HuH-7 (cell line): ENCODE results near the gene EXOC3.
A peak's percentile ranks its signal among the peaks of the same experiment; 100 is the strongest.
"Not testable (repeated sequence)": the region's sequence is repeated elsewhere in the genome, so short reads cannot be mapped to it uniquely, and the experiment has no call there.

Experiments used
- DNase-seq: peaks from one replicate; pipeline ENCODE4 v3.0.0; 2011; ENCODE audit warnings: low spot score

EXOC3 gene

DNA sequence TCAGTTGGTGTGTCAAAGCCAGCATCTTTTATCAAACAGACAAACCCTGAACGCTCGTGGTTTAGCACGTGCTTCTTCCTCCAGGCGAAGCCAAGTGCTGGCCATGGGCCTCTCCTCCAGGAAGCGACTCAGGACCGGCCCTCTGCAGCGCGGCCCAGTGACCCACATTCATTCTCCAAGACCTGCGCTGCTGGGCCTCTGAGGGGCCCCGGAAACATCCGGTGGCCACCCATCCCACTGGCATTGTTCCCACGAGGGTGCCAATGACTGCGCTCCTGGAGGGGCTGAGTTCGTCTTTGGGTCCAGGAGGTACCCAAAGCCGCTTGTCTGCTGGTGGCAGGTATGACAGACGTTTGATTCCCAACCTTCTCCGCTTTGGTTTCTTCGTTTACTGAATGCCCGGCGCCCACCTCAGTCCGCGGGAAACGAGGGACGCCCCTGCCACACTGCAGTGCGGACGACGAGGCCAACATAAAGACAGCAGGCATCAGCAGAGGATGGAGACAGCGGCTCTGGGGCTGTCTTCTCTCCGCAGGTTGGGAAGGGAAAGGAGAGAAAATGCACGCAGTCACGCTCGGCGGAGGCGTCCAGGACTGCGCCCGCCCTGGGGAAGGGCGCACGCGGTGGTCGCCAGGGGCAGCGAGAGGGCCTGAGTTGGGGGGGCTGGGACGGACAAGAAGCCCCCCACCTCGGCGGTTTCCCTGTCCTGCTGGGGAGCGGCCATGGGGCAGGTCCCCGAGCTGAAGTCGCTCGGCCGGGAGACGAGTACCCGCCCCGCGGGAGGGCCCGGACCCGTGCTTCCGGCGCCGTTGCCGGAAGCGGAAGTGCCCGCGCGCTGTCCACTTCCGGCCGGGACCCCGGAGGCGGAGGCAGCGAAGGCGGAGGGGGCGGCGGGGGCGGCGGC is at the start of gene EXOC3:
TSS of gene EXOC3 (plus strand) at position 842 of the 904 bp plus-strand sequence. CDS start 3,030 bp downstream, outside the sequence.
- peak; percentile 91 for DNase-seq

DNA sequence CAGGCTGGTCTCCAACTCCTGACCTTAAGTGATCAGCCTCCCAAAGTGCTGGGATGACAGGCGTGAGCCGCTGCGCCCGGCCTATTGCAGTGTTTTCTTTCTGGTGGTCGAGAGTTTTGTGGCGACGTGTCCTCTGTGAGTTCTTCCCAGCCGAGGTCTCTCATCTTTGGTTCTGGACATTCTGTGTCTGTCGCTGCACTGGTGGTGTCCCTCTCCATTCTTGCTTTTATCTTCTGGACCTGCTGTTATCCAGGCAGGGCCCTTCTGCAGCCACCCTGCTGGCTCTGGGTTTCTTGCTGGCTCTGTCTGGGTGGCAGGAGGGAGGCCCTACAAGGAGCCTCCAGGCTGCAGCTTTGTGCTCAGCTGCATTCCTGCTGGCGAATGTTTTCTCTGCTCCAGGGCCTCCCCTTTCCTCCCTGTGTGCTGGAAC is 49.1 kb upstream of the EXOC3 start:
- DNase-seq = no peak

DNA sequence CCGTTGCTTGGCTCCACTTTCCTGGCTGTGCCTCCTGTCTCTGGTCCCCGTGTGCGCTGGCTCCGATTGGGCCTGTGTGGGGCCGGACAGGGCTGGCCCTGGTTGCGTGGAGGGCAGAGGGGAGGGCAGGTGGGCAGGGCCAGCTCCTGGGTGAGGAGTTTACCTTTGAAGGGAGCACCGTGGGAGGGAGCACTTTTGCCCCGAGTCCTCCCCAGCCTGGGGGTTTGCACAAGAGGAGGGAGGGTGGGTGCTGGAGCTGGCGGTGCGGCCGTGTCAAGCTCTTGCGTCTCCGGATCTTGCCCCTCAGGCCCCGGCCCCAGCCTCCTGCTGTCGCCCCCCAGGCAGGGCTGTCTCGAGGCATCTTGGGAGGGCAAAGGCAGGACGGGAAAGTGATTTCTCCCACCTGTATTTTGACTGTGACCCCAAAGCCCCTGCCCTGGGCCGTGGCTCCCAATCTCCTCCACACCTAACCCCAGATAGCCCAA is 48.3 kb upstream of the EXOC3 start:
- DNase-seq = no peak

DNA sequence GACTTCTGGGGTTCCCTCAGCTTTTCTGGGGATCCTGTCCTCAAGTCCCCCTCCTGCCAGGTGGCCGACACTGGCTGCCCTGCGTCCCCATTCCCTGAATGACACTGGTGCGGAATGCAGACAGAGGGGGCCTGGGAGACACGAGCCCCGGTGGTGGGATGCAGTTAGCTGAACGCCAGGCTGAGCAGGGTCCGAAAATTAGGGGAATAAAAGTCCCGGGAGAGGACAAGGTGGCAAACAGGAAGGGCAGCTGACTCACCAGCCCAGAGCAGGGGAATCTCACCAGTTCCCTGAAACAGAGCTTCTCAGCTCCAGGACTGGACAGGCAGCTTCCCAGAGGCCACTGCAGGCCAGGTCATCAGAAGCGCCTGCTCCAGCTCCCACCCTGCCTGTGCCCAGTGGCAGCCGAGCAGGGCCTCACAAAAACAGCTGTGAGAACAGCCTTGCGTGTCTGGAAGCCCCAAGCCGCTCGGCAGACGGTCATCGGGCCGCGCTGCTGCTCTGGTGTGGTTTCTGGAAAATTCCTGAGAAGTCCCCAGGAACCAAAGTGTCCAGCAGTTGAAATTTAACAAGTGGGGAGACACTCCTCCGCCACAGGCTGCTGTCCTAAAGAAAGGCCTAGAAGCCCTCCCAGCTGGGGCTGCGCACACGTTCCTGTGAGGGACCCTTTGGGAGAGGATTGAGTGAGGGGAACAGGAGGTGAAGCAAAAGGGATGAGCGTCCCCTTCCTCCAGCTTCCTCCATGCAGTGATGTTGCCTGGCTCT is 47.6 kb upstream of the EXOC3 start:
- no peak for DNase-seq

DNA sequence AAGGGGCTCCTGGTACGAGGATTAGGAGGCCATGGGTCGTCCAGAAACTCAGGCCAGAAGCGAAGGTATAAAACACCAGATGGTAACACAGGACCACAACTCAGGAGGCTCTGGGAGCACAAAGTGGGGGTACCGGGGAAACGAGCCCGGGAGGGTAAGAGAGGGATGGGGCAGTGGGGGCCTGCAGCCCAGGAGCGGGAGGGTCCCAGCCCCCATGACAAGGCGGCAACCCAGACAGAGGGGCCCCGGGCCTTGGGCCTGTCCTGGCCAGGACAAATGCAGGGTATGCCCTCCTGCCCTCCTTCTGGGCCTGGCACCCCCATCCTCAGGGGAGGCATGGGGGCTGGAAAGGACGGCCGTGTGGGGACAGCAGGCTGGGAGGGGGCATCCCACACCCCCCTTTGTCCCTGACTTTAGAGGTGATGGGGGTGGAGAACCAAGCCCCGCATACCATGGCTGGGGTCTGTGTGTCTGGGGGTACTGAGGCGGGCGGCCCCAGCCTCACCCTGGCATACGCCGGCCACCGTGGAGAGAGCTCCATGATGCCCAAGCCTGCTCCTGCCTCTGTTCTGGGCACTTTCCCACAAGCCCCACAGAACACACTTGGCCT is 47.0 kb upstream of the EXOC3 start:
- DNase-seq = no peak

DNA sequence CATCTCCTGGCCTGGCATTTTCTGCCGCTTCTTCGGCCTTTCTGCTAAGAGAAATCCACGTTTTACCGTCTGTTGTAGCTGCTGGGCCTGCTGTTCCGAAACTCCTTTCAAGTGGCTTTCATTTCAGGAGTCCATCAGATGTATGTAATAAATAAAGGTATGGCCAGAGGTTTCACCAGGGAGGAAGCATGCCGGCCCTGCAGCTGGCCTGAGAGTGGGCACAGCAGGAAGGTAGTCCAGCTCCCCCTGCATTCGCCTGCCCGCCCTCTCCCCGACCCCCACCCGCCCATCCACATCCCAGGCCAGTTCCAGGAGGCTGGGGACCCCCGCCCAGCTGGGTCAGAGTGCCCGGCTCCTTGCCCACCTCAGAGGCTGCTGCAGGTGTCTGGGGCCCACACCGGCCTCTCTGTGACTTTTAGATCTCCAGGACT is 46.4 kb upstream of the EXOC3 start:
- DNase-seq = no peak

DNA sequence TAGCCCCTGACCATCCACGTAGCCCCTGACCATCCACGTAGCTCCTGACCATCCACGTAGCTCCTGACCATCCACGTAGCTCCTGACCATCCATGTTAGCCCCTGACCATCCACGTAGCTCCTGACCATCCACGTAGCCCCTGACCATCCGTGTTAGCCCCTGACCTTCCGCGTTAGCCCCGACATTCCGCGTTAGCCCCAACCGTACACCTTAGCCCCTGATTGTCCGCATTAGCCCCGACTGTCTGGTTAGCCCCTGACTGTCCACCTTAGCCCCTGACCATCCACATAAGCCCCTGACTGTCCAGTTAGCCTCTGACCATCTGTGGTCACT is 44.9 kb upstream of the EXOC3 start:
- not testable (repeated sequence) for DNase-seq

DNA sequence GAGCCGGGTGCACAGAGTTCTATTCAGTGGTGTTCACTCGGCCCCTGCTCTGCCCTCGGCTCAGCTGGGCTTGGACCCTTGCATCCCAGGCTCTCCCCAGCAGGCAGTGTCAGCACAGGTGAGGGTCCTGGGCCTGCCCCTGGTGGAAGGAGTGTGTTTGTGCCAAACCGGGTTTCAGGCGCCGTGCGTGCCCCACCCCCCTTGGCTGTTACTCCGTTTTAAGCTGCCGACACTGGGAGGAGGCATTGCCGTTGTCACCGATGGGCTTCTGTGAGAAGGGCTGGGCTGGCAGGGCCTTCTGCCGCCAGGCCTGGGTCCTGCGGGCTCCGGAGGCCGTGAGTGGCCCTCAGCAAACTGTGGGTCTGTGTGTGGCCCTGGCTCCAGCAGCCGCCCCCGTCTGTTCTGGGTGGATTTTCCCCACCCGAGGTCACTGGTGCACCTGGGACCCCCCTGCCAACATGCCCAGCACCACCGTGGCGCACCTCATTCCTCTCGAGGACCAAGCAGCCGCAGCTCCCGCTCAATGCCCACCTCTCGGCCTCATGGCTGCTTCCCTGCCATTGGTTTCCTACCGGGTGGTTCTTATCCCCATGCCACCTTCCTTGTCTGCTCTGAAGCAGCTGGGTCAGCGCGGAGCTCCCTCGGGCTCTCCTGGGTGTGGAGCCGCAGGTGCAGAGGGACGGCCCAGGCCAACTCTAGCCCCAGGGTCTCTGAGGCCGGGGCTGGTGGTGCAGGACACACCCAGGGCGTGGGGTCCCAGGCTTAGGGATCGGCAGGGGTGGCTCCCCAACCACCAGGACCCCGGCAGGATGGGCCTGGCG is 44.3 kb upstream of the EXOC3 start:
- no peak for DNase-seq

DNA sequence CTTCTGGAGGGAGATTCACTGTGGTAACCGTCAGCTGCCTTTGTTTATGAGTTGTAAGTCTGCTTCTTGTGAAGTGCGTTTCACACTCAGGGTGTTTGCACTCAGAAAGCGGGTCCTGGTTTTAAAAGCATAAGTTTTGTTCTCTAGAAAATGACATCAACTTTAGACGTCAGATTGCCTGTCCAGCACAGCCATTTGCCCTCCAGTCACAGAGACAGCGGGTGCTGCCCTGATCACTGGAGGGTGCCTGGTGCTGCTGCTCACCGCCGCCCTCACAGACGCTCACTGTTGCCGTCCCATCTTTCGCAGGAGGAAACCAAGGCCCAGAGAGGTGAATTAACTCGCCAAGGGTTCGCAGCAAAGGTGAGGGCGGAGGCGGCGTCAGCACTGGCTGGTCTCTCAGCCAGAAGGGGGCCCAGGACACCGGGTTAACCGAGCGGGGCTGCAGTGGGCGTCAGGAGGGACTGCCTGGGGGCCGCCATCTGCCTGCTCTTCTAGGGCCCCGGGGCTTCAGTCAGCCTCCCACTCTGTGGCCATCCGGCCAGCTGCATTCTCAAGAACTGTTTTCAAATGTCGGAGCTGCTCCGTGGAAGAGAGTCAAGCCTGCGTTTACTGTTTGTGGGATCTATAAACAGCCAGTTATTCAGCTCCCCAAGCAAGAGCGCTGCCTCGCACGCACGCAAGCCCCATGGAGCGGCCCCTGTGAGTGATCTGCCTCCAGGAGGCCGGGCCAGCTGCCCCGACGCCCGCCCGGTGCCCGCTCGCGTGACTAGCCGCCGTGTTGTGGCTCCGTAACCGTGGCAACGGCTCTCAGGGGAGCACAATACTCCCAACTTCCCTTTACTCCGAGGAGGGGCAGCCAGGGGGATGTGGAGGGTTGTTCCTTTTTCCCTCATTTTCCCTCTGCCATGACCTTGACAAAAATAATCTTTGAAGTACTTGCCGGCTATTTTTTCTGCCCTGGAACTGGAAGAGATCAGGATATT is 43.4 kb upstream of the EXOC3 start:
- no peak for DNase-seq

DNA sequence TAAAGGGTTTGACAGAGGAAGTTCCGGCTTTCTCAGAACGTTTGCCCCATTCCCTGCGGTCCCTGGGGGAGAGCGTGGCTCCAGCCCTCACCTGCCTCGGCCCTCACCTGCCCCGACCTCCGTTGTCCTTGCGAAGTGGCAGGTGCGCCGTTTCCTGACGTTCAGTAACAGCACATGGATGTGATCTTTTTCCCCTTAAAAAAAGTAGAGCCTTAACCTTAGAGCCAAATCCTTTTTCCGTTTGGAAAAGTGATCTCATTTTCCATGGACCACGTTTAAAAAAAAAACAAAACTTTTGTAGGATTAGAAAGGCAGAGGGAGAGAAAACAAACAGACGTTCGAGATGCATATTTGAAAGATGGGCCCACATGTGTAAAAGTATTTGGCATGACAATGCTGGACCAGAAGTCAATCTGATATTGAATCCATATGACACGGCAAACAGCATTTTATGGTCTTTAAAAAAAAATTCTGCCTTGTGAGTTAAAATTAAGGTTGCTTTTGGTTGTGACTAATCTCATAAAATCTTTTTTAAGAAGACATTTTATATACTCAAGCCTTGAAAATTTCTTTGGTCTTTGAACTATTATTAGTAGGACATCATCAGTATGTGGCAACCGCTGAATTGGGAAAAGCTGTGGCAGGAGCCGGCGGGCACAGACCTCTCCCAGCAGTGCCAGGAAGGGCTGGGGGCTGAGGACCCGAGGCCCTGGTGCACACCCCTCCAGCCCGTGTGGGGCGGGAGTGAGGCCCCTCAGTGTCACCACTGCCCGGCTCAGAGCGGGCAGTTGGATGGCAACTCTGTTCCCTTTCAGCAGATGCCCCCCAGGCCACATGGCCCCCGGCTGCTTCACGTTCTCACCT is 42.5 kb upstream of the EXOC3 start:
- no peak for DNase-seq

DNA sequence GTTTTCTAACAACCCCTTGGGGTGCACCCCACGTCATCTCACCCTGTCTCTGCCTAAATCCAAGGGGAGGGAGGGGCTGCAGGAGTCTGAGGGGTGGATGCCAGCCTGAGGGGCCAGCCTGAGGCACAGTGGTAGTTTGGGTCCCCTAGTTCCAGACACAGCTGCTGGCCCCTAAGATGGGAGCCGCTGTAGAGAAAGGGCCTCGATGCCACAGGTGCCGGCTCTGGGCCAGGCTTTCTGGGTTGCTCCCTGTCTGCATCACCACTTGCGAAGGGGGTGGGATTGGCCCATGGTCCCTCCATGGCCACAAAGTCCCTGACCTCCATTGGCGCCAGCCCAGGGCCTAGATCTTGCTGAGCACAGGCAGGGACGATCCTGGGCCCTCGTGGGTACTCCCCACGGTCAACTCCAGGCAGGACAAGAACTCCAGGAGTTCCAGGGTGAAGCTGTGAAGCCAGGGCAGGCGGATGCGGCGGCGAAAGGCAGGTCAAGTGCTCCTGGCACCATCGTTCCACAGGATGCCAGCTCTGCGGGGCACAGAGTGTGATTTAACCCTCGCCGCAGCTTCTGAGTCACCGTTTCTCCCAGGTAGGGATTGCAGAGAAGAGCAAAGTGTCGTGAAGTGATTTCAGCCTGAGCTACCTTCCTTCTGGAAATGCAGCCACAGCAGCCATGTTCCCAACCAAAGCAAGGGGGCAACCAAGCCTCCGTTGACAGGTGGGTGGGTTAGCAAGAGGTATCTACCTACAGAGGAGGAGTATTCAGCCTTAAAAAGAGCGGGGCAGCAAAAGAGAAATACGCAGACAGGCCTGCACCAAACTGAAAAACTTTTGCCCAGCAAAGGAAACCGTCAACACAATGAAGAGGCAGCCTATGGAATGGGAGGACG is 41.6 kb upstream of the EXOC3 start:
- no peak for DNase-seq

DNA sequence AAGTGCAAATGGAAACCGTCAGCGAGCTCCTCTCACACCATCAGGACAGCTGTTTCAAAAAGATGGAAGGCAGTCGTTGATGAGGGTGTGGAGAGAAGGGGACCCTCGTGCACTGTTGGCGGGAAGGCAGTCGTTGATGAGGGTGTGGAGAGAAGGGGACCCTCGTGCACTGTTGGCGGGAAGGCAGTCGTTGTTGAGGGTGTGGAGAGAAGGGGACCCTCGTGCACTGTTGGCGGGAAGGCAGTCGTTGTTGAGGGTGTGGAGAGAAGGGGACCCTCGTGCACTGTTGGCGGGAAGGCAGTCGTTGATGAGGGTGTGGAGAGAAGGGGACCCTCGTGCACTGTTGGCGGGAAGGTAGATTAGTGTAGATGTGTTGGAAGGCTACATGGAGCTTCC is 40.8 kb upstream of the EXOC3 start:
- DNase-seq = not testable (repeated sequence)

DNA sequence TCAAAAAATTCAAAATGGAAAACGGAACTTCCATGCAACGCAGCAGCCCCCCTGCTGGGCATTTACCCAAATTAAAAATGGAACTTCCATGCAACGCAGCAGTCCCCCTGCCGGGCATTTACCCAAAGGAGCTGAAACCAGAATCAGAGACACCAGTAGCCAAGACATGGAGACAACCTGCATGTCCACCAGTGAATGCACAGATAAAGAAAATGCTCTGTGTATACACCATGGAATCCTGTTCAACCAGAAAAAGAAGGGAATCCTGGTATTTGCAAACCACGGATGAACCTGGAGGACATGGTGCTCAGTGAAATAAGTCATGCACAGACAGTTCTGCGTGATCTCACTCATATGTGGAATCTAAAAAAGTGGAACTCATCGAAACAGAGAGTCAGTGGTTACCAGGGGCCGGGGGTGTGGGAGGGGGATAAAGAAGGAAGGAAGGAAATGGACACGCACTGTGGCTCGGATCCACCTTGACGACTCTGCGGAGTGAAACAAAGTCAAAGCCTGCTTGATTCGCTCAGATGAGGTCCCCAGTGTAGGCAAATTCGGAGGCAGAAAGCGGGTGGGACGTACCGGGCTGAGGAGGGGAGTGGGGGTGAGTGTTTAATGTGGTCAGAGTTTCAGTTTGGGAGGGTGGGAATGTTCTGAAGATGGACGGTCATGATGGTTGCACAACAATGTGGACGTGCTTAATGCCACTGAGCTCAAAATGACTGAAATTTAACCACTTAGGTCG is 40.2 kb upstream of the EXOC3 start:
- no peak for DNase-seq

DNA sequence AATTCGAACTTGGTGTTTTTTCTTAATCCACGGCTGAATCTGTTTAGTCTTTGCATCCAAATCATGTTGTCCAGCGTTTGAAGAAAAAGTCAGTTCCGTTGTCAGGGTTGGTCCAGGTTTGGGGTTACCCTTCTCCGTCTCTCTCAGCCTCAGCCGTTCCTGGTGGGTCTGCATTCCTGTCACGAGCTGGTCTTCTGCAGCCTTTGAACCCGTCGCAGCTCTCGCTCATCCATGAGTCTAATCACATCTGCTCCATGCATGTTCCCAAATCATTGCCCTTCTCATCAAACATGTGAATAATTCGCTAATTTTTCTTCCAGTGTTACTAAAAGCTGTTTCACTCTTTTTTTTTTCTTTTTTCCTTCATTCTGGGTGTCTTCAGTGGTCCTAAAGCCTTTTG is 39.0 kb upstream of the EXOC3 start:
- no peak for DNase-seq

DNA sequence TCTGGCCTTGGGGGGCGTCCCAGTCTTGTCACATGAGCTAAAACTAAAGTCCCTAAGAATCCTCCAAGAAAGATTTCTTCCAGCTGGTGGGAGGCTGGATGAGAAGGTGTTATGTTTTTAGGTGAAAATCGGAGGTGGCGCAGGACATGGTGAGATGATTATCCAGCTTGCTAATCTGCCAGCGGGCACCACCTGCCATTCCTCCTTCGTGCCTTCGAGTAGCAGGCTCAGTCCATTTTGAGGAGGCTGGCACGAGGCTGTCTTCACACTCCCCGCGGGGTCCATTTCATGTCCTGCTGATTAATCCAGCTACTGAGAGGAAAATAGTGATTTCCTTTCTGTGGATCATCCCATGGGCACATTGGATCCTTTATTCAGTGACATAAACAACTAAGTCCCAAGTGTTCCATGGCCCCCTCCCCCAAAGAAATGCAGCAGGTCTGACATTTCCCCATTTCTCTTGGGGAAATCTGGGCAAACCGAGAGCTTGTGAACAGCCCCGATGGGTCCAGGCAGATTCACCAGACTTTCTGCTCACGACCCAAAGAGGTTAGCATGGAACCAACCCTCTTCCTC is 38.2 kb upstream of the EXOC3 start:
- DNase-seq = no peak

DNA sequence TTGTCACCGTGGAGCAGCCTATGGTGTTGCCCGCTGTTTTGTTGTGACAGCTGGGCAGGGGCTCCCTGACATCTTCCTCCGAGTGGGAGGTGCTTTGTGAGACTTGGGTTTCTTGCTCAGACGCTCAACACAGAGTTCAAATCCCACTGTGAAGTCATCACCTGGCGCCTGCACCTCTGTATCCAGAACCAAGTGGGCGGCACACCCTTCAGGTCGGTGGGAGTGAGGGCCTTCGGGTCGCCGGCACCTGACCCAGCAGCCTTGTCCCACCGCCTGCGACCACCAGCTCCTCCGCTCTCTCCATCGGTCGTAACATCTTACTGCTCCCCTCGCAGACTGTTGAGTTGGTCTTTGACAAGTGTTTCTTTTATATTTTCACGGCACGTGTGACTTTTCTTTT is 37.6 kb upstream of the EXOC3 start:
- DNase-seq = no peak

DNA sequence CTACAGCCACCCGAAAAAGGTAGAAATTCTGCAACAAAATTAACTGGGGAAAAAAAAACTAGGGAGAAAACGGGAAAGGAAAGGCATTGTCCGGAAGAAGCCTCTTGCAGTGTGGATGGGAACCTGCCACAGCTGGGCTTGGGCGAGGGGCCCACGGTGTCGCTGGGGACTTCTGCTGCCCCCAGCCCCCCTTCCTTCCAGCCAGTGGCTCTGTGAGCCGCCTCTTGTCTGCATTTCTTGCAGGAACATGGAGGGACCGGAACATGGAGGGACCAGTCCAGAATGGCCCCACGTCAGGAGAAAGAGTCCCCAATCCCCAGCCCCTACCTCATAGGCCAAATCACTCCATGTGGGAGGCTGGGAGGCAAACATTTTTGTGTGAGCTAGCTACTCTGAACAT is 36.9 kb upstream of the EXOC3 start:
- no peak for DNase-seq
